KMS-11 (cell line): ENCODE results near the gene NDUFA5.

Experiments used
- H2AFZ ChIP-seq: fragments of 200-600 bp; sonication (generic); 2 replicates; pipeline ENCODE4 v1.6.1; 2016; ENCODE audit warnings: antibody characterized with exemption, mixed run types, low read depth
- H3K27ac ChIP-seq: fragments of 200-600 bp; sonication (generic); 2 replicates; pipeline ENCODE4 v1.6.1; 2016; ENCODE audit warnings: mild to moderate bottlenecking, mixed run types
- H3K27me3 ChIP-seq: fragments of 200-600 bp; sonication (generic); 2 replicates; pipeline ENCODE4 v1.6.1; 2017; ENCODE audit warnings: mild to moderate bottlenecking, low read depth, mixed run types, moderate library complexity; ENCODE audit not compliant: insufficient read depth
- H3K36me3 ChIP-seq: fragments of 200-600 bp; sonication (generic); 2 replicates; pipeline ENCODE4 v1.6.1; 2017; ENCODE audit warnings: mild to moderate bottlenecking, mixed run types; ENCODE audit not compliant: insufficient read depth
- H3K4me1 ChIP-seq: fragments of 200-600 bp; sonication (generic); 2 replicates; pipeline ENCODE4 v1.6.1; 2016; ENCODE audit warnings: mild to moderate bottlenecking, low read depth, mixed run types; ENCODE audit not compliant: poor library complexity, severe bottlenecking
- H3K4me2 ChIP-seq: fragments of 200-600 bp; sonication (generic); 2 replicates; pipeline ENCODE4 v1.7.0; 2016; ENCODE audit warnings: mild to moderate bottlenecking, mixed run types
- H3K4me3 ChIP-seq: fragments of 200-600 bp; sonication (generic); IDR thresholded peaks from 2 replicates; pipeline ENCODE4 v1.6.1; 2017; ENCODE audit warnings: low read depth, low read length, mixed read lengths; ENCODE audit not compliant: insufficient read depth
- H3K79me2 ChIP-seq: fragments of 200-600 bp; sonication (generic); 2 replicates; pipeline ENCODE4 v1.6.1; 2016; ENCODE audit warnings: low read depth, mixed run types; ENCODE audit not compliant: insufficient read depth
- H3K9ac ChIP-seq: fragments of 200-600 bp; sonication (generic); 2 replicates; pipeline ENCODE4 v1.6.1; 2016; ENCODE audit warnings: mild to moderate bottlenecking, mixed run types
- H4K20me1 ChIP-seq: fragments of 200-600 bp; sonication (generic); 2 replicates; pipeline ENCODE4 v1.6.1; 2016; ENCODE audit warnings: mild to moderate bottlenecking, mixed run types; ENCODE audit not compliant: insufficient read depth
- TF ChIP-seq, protein P1 (sequence below): fragments of 200-600 bp; sonication (generic); conservative IDR thresholded peaks from 2 replicates; pipeline ENCODE4 v1.6.1; 2017; ENCODE audit warnings: low read depth, mild to moderate bottlenecking, antibody characterized with exemption, low read length, moderate library complexity, mixed read lengths

NDUFA5 gene

DNA sequence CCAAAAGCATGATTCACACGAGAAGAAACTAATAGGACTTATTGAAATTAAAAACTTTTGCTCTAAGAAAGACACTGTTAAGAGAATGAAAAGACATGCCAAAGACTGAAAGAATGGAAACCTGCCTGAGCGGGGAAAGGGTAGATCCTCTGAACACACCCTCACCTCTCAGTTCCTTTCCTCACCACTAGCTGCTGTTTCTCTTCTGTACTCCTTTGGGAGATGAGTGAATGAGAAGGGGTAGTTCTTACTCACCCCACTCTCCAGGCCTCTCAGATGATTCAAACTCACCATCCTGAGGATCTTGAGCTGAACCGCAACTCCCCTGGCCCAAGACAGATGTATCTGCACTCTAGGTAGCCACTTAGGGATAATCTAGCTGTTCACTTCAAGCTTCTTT lies 65.1 kb downstream of the NDUFA5 start:
- Histone ChIP-seq H3K27ac (no peak overlapping the region), H2AFZ (no peak overlapping the region), H3K36me3 (no peaks in the 10 kb centered on the region), H3K4me1 (no peaks in the 10 kb centered on the region), H3K4me3 (no peak overlapping the region), H3K27me3 (no peaks in the 10 kb centered on the region), H3K79me2 (no peaks in the 10 kb centered on the region), H4K20me1 (no peaks in the 10 kb centered on the region), H3K9ac (no peak overlapping the region), H3K4me2 (no peak overlapping the region)
- TF ChIP-seq, protein P1, sequence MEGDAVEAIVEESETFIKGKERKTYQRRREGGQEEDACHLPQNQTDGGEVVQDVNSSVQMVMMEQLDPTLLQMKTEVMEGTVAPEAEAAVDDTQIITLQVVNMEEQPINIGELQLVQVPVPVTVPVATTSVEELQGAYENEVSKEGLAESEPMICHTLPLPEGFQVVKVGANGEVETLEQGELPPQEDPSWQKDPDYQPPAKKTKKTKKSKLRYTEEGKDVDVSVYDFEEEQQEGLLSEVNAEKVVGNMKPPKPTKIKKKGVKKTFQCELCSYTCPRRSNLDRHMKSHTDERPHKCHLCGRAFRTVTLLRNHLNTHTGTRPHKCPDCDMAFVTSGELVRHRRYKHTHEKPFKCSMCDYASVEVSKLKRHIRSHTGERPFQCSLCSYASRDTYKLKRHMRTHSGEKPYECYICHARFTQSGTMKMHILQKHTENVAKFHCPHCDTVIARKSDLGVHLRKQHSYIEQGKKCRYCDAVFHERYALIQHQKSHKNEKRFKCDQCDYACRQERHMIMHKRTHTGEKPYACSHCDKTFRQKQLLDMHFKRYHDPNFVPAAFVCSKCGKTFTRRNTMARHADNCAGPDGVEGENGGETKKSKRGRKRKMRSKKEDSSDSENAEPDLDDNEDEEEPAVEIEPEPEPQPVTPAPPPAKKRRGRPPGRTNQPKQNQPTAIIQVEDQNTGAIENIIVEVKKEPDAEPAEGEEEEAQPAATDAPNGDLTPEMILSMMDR = no peak
